ENCODE measurements around the gene CACNA1C.

The CACNA1C gene

GRCh38 chr12:2498964-2499500 is 446.2 kb downstream of the CACNA1C start:
- no peak for DNase-seq

- DNase-seq = no peak
These were observed 448.8 kb downstream of the CACNA1C start for GRCh38 chr12:2501464-2502191.

GRCh38 chr12:2503036-2503435 is 450.2 kb downstream of the CACNA1C start:
- no peak for DNase-seq

GRCh38 chr12:2503762-2504161 is 451.0 kb downstream of the CACNA1C start:
- DNase-seq = no peak

GRCh38 chr12:2504577-2504976 is 451.8 kb downstream of the CACNA1C start:
- no peak for DNase-seq

- DNase-seq = no peak
These were observed 455.0 kb downstream of the CACNA1C start for GRCh38 chr12:2507814-2508213.

- no peak for DNase-seq
These were observed 456.4 kb downstream of the CACNA1C start for GRCh38 chr12:2509137-2509536.

GRCh38 chr12:2510045-2510444 is 457.3 kb downstream of the CACNA1C start:
- DNase-seq = no peak

GRCh38 chr12:2513141-2514037 is 460.6 kb downstream of the CACNA1C start:
- no peak for DNase-seq

- DNase-seq = no peak
These were observed 461.2 kb downstream of the CACNA1C start for GRCh38 chr12:2514038-2514340.

DNA sequence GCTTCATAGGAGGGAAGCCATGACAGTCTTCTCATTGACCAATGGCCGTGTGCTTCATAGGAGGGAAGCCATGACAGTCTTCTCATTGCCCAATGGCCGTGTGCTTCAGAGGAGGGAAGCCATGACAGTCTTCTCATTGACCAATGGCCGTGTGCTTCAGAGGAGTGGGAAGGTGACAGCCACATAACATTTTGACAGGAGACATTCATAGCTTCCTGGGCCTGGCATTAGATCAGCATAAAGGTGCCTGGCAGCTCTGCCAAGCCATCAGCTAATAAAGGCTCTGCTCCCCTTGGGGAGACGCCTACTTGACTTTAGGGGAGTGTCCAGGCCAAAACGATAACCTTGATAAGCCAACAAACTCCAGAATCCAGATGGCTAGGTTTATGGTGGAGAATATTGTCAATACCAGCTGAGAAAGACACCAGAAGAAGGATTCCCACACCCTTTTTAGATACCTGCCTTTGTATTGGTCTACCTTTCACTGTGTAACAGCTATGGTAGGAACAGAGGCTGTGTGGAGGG is 468.0 kb downstream of the CACNA1C start:
- no peak for DNase-seq

DNA sequence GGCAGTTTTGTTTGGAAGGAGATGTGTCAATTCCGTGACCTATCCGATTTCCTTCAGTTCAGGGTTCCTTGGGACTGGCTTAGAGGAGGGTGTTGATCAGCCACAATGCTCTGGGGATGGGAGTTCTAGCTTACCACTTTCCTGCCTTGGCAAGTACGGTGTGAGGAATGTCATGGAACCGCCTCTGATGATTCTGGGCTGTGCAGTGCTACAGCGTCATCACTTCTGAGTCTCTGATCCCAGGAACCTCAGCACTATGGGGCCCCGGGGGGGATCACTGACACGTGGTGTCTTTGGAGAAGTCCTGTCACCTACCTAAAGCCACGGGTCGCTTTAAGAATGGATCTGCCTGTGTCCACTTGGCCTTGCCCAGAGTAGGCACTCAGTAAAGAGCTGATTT is 470.5 kb downstream of the CACNA1C start:
- DNase-seq = no peak

DNA sequence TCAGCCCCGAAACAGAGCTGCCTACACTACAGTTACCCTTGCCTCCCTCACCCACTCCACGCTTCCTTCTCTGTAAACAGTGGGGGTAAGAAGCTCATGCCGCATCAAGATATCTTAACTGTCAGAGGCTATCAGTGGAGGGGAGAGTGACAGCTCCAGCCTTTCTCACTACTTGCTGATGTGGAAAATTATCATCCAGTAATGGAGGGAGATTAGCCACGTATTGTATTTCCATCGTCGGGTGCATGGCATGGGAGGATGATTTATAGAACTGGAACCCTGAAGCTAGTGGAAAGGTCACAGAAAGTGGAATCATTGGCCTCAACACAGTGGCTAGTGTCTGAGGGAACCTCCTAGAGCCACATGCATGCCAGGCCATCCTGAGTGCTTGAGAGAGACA is 471.1 kb downstream of the CACNA1C start:
- DNase-seq = no peak

DNA sequence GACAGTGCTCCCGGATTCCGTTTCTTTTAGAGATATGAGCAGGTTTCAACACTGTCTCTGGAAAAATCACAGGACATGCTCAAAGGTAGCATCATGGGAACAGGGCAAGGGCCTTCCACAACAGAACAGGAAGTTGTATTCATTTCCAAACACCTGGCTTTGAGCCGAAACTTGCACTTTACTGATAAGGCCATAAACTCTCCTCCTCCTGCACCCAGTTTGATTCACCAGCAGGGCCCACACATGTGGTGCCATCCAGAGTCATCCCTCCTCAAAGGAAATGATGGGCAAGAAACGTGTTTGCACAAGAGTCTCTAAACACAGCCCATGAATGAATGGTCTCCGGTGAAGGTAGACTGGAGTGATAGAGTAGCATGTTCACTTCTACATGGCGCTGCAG is 473.6 kb downstream of the CACNA1C start:
- no peak for DNase-seq

- DNase-seq = no peak
These were observed 475.2 kb downstream of the CACNA1C start for GRCh38 chr12:2528001-2528400.

DNA sequence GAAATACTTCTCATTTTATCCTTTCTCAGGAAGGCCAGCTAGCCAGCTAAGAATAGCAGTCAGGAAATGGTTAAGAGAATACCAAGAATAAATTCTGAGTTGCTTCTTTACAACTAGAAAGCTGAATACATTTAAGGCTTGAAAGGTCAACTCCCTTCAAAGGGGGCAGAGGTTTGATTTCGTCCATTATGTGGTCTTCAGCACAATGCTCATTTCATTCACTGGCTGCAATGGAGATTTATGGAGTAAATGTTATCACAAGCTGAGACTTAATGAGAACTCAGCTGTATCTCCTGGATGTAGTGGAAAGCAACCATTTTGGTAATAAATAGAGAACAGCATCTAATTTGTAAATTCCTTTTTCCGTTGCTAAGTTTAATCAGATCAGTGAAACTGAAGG is 477.0 kb downstream of the CACNA1C start:
- no peak for DNase-seq

DNA sequence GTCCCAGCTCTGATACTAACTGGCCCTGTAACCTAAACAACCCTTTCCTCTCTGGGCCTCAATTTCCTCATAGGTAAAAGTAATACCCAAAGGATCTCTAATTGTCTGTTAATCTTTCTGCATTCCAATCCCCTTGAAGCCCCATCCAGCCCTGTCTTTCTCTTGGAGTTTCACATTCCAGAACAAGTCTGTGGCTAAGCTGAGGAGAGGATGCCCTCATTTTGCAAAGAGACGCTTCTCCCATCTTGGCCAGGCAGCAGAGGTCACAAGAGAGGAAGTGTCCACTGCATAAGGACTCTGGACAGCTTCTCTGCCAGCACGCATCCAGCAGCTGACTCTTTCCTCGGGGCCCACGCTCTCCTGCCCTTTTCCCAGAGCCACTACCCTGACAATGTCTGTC is 478.6 kb downstream of the CACNA1C start:
- DNase-seq = no peak

GRCh38 chr12:2533036-2533435 is 480.2 kb downstream of the CACNA1C start:
- DNase-seq = no peak

DNA sequence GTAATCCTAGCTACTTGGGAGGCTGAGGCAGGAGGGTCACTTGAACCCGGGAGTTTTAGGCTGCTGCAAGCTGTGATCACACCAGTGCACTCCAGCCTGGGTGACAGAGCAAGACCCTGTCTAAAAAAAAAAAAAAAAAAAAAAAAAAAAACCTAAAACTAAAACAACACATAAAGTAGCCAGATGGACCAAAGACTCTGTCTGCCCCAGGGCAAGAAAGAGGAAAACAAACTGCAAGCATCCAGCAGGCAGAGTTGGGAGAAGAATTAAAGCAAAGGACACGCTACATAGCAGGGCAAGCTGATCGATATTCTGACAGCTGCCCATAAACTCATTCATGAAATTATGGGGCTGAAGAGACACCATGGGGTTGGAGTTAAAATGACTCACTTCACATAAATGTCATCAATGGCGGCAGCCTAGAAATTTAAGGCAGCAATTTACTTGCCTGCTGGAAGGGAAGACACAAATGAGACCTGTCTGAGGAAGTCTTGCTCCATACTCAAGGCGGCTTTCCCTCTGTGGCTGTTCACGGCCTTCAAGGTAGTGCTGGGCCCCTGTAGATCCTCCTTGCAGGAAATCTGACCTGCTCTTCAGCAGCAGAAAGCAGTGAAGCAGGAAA is 482.9 kb downstream of the CACNA1C start:
- DNase-seq = no peak

GRCh38 chr12:2536724-2537123 is 483.9 kb downstream of the CACNA1C start:
- no peak for DNase-seq

DNA sequence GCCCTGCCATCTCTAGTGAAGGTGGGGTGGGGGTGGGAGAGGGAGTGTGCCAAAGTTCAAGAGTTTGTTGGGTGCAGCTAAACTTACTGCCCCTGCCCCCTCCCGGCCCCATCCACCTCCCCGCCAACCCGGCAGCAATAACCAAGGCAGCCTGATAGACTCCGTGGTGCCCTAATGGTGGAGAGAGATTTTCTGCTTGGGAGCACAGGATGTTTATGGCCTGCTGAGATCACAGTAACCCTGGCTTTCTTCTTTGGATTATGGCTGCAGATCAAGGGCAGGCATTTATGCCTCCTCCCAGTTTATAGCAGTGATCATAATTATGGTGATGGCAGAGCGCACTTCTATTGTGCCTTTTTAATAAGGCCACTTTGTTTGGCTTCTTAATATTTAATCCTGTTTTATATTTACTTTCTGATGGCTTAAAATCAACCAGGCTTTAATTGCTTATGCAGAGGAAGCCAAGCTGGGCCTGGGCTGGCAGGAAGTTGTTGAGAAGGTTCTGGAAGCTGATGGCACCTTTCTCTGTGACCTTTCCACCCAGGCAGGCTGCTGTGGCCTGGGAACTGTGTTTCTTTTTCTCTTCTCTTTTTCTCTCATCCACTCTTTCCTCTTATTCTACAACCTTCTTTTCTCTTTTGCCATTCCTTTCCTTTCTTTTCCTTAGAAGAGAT is 485.2 kb downstream of the CACNA1C start:
- DNase-seq = no peak

- no peak for DNase-seq
These were observed 487.2 kb downstream of the CACNA1C start for GRCh38 chr12:2539938-2540337.

GRCh38 chr12:2540535-2540941 is 487.8 kb downstream of the CACNA1C start:
- no peak for DNase-seq

Data from CD4-positive, alpha-beta T cell treated with Interleukin-1 beta for 1 hour (primary cell).